MG63 (cell line): ENCODE measurements around the gene AMN. TPM values are rescaled to one million over a fixed set of nuclear protein-coding genes. Genes with fewer than 3 reads are reported as not detected.

Source experiments
- DNase-seq: peaks from one replicate; pipeline ENCODE4 v3.0.0-alpha.2; 2020
- H3K27me3 ChIP-seq: fragments of 250-450 bp; sonication (Bioruptor Pico); 2 replicates; pipeline ENCODE4 v1.5.1; 2020; ENCODE audit warnings: mild to moderate bottlenecking, moderate library complexity
- H3K36me3 ChIP-seq: fragments of 250-450 bp; sonication (Bioruptor Pico); 2 replicates; pipeline ENCODE4 v1.5.1; 2020; ENCODE audit warnings: mild to moderate bottlenecking, moderate library complexity
- H3K4me3 ChIP-seq: fragments of 250-450 bp; sonication (Bioruptor Pico); 2 replicates; pipeline ENCODE4 v1.5.1; 2020; ENCODE audit warnings: mild to moderate bottlenecking, moderate library complexity
- H3K9me3 ChIP-seq: fragments of 250-450 bp; sonication (Bioruptor Pico); 2 replicates; pipeline ENCODE4 v1.5.1; 2020; ENCODE audit warnings: mild to moderate bottlenecking, moderate library complexity
- total RNA-seq: library from RNA; depleted of rRNA; stranded (reverse); fragments of >200 nt; shearing (Covaris generic); gene quantifications from 2 replicates; pipeline ENCODE4 v1.2.3, GENCODE V29; 2014; ENCODE audit warnings: low replicate concordance

AMN gene
- total RNA-seq, 1 experiment from 2014 or later, result 0.43 TPM

GRCh38 chr14:102907303-102907844 is 15.1 kb upstream of the AMN start:
- Histone ChIP-seq H3K36me3 (no peaks in the 10 kb centered on the region; the same call in 1 of the 2 replicates), H3K4me3 (no peak overlapping the region), H3K9me3 (no peaks in the 10 kb centered on the region), H3K27me3 (no peaks in the 10 kb centered on the region)
- no peak for DNase-seq

DNA sequence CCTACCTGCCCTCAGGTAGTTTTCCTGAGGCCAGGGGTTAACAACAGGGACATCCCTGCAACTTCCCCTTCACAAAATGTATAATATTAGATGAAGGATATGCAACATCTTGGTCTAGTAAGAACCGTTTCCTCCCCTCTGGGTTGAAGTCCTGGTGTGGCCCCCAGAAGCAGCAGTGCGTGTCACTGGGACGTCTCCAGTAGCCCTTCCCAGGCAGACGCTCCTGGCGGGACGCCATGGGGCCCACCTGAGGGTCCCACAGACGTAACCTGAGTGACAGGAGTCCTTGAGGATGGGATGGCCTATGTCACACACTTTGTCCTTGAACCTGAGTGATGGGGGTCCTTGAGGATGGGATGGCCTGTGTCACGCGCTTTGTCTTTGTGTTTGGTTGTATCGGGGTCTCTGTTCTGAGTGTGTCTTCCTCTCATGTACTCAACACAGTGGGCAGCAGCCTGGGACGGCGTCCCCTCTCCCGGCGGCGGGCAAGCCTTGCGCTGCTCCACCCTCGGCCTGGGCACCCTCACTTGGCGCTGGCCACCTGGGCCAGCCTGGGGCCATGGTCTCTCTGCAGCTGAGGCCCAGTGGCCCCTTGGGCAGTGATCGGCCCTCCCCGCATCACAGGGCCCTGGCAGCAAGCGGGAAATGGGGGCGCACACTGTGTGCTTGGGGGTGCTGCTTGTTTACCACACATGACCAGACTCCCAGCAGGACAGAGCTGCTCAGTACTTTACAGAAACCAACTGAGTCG is 14.3 kb upstream of the AMN start:
- H3K9me3 ChIP-seq, result no peaks in the 10 kb centered on the region
- H3K36me3 ChIP-seq, result no peaks in the 10 kb centered on the region; the same call in 1 of the 2 replicates
- no peak for DNase-seq

GRCh38 chr14:102908766-102909455 is 13.6 kb upstream of the AMN start:
- H3K9me3 ChIP-seq, result no peaks in the 10 kb centered on the region
- DNase-seq, result no peak
- H3K4me3 ChIP-seq, result no peak overlapping the region
- H3K36me3 ChIP-seq, result no peaks in the 10 kb centered on the region; the same call in 1 of the 2 replicates
- H3K27me3 ChIP-seq, result no peaks in the 10 kb centered on the region

More for the DNA sequence above, 14.3 kb upstream of the AMN start:
- Histone ChIP-seq H3K4me3 (no peak overlapping the region), H3K27me3 (no peaks in the 10 kb centered on the region)

GRCh38 chr14:102909462-102909861 is 13.0 kb upstream of the AMN start:
- H3K27me3 ChIP-seq, result no peaks in the 10 kb centered on the region
- no peaks in the 10 kb centered on the region; the same call in 1 of the 2 replicates for H3K36me3 ChIP-seq
- no peaks in the 10 kb centered on the region for H3K9me3 ChIP-seq
- no peak overlapping the region for H3K4me3 ChIP-seq
- no peak for DNase-seq

DNA sequence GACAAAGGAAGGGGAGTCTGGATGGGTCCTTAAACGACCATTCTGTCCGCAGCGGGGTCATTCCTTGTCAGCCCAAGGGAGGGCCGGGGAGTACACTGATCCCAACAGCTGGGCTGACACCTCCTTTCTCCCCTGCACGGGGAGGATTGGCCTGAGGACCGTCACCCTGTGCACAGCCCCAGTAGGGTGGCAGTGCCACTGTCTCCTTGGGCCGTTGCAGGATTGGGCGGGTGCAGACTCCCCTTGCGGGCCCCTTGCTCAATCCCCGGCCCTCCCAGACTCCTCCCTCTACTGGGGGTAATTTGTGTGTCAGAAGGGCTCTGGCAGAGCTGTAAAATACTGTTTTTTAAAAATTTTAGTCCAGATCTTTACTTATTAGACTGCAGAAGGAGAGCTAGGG is 12.6 kb upstream of the AMN start:
- Histone ChIP-seq H3K36me3 (no peaks in the 10 kb centered on the region; the same call in 1 of the 2 replicates), H3K4me3 (no peak overlapping the region), H3K9me3 (no peaks in the 10 kb centered on the region), H3K27me3 (no peaks in the 10 kb centered on the region)
- DNase-seq, result no peak

- Histone ChIP-seq H3K27me3 (no peaks in the 10 kb centered on the region), H3K36me3 (no peaks in the 10 kb centered on the region; the same call in 1 of the 2 replicates), H3K4me3 (no peak overlapping the region), H3K9me3 (no peaks in the 10 kb centered on the region)
- no peak for DNase-seq
These were observed 12.0 kb upstream of the AMN start for GRCh38 chr14:102910442-102910841.

DNA sequence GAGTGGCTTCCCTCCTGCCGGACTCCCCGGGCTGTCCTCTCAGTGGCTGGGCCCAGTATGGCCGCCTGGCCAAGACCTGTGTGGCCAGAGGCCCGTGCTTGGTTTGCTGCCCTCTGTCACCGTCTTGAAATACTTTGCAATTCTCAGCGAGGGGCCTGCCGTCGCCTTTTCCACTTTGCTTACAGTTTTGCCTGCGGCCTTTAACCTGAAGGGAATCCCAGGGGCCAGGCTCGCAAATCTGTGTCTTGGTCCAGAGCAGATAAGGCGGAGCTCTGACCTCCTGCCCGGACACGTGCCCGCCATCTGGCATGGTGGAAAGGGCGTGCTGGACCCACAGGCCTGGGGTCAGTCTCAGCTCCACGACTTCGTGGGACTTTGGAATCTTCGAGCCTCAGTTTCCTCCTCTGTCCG is 10.9 kb upstream of the AMN start:
- no peak for DNase-seq
- H3K27me3 ChIP-seq, result no peaks in the 10 kb centered on the region
- H3K36me3 ChIP-seq, result no peaks in the 10 kb centered on the region
- H3K9me3 ChIP-seq, result no peaks in the 10 kb centered on the region
- no peak overlapping the region for H3K4me3 ChIP-seq

DNA sequence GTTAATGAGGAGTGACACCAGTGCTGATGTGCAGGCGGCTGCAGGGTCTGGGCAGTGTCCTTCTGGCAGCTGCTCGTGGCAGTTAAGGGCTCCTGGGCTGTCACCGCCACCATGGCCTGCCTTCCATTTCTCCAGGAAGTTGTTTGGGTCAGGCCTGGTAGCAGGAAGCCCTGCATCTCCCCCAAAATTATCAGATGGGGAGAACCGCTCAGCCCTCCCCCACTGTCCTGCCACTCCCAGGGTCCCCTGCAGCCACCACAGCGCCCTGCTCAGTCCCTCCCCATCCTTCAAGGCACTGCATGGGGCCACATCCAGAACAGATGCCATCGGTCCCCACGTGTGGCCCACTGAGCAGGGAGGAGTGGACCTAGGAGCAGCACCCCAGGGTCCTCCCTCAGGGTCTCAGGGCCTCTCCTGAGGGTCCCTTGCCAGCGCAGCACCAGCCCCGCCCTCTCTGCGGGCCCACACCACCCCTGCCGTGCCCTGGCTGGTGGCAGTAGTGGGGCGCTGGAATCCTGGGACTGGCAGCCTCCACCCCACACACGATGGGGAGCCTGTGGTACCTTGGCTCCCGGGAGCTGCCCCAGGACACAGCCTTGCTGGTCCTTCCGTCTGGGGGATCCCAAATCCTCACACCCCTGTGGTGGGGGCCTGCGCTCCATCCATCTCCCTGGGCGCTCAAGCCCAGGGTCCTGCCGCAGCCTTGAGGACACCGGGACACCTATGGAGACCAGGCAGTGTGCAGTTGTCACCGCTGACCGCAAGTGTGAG is 10.3 kb upstream of the AMN start:
- no peaks in the 10 kb centered on the region for H3K9me3 ChIP-seq
- DNase-seq, result no peak
- H3K27me3 ChIP-seq, result no peaks in the 10 kb centered on the region
- H3K36me3 ChIP-seq, result no peaks in the 10 kb centered on the region
- H3K4me3 ChIP-seq, result no peak overlapping the region

DNA sequence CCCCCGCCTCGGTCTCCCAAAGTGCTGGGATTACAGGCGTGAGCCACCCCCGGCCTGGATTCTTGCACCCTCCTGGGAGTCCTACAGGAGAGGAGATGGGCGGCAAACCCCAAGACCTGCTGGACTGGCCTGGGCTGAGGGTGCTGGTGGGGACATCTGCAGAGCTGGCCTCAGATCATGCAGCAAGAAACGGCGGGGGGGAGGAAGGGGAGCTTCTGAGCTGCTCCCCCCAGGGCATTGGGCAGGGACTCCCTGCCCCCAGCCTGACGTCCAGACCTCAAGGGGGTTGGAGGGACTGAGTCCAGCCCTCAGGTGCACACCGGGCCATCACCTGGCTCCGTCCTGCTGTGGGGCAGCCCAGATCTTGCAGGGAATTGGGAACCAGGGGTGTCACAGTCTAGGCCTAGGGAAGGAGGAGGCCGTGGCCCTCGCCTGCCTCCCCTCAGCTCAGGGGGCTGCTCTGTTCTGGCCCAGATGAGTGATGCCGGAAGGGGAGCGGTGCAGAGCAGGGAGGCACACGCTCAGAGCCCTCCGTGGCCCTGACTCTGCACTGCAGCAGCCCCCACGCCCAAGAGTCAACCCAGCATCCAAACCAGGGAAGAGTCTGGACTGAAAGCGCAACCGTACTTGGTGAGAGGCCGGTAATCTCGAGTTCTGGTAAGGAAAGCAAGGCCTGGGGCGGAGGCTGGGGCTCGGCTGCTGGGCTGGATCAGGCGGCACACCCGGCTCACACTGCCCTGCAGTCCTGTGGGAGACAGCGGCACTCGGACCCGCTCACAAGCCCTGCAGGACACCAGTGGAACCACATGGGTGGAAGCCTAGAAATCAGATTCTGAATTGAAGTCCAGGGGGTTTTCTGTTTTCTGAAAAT is 8.9 kb upstream of the AMN start:
- Histone ChIP-seq H3K36me3 (no peaks in the 10 kb centered on the region), H3K9me3 (no peaks in the 10 kb centered on the region), H3K4me3 (no peak overlapping the region), H3K27me3 (no peaks in the 10 kb centered on the region)
- no peak for DNase-seq

GRCh38 chr14:102914474-102915291 is 7.8 kb upstream of the AMN start:
- Histone ChIP-seq H3K36me3 (no peaks in the 10 kb centered on the region), H3K4me3 (no peak overlapping the region), H3K27me3 (no peaks in the 10 kb centered on the region), H3K9me3 (no peaks in the 10 kb centered on the region)
- no peak for DNase-seq

DNA sequence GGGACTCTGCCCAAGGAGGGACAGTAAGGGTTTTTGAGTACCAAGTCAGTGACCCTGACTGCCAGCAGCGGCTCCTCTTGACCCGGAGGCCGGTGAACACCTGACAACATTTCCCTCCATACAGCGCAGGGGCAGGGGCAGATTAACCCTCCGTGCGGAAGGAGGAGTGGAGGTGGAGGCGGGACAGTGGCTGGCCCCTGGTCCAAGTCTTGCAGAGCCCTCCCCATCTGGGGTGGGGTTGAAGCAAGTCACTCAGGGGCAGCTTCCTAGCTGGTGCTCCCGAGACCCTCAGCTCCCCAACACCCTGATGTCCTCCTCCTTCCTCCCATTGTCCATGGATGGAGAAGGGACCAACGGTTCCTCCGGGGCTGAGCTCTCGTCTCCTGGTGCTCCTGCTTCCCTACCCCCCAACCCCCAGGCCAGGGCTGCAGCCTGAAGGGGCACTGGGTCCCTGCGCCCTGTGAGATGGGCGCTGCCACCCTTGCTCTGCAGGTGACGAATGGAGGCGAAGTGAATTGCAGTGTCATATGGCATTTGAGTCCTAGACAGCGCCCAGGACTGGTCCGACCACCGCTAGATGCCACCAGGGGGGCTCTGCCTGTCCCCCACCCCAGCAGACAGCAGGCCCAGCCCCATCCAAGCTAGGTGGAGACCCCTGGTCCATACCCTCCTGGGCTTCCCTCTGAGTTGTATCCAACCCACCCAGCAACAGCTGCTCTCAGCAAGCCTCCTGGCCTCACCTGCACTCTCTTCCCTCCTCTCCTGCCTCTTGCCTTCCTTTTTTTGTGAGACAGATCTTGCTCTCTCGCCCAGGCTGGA is 7.0 kb upstream of the AMN start:
- Histone ChIP-seq H3K4me3 (no peak overlapping the region), H3K9me3 (no peaks in the 10 kb centered on the region)

DNA sequence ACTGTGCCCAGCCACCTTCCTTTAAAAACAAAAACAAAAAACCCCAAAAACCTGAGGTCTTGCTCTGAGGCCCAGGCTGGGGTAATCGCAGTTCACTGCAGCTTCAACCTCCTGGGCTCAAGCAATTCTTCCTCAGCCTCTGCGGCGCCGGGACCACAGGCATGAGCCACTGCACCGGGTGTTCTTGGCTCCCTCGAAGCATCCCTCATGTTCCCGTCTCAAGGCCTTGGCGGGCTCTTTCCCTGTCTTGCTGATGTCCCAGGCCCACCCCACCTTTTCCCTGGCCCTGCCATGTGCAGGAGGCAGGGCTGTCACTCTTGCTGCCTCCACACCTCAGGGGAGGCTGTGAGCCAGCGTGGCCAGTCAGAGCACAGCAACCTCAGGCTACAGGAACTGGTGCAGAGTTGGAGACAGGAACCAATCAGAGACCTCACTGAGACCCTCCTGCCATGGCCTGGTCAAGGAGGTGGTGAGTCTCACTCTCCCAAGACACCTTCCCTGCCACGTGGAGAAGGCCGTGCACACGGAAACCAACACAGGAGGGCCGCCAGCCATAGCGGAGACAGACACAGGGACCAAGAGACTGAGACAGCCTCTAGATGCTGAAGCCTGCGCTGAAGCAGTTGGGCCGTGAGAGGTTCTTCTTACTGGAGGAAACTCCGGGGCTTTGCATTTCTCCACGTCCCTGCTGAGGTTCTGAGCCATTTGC is 6.0 kb upstream of the AMN start:
- no peaks in the 10 kb centered on the region for H3K9me3 ChIP-seq
- no peaks in the 10 kb centered on the region for H3K36me3 ChIP-seq
- no peak overlapping the region for H3K4me3 ChIP-seq
- H3K27me3 ChIP-seq, result no peaks in the 10 kb centered on the region
- DNase-seq, result no peak

More for the DNA sequence above, 7.0 kb upstream of the AMN start:
- no peak for DNase-seq
- Histone ChIP-seq H3K27me3 (no peaks in the 10 kb centered on the region), H3K36me3 (no peaks in the 10 kb centered on the region)

GRCh38 chr14:102917056-102917385 is 5.4 kb upstream of the AMN start:
- no peak for DNase-seq
- H3K36me3 ChIP-seq, result no peaks in the 10 kb centered on the region
- no peak overlapping the region for H3K4me3 ChIP-seq
- no peaks in the 10 kb centered on the region for H3K9me3 ChIP-seq
- no peaks in the 10 kb centered on the region for H3K27me3 ChIP-seq

DNA sequence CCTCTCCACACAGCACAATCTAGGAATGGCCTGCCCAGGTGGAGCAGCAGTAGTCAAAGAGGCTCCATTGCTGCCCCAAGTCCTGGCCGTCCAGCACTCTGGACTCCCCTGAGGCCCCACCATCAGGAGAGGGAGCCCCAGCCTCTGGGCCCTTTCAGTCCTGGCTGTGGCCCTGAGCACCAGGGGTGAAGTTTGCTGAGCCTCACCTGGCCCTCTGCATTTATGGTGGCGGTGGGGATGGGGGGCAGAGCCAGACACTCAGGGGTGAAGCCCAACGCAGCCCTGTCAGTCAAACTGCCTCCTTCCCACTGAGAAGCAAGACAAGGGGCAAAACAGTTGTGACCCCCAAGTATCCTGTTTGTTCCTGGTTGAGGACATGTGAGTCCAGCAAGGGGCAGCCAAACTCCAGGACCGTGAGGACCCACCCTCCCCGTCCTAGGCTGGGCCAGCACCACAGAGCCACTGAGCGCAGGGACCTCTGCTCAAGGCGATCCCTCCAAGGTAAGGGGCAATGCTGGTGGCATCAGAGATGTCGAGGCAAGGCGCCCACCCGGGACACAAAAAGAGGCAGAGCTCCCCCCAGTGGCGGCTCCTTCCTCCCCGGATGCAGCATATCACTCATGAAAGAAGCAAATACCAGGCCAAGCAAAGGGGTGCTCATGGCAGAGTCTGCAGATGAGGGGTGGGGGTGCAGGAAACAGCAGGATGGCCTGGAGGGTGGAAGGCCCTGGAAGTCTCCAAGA is 4.8 kb upstream of the AMN start:
- no peak overlapping the region for H3K4me3 ChIP-seq
- no peaks in the 10 kb centered on the region for H3K9me3 ChIP-seq
- no peaks in the 10 kb centered on the region for H3K27me3 ChIP-seq
- no peaks in the 10 kb centered on the region for H3K36me3 ChIP-seq
- no peak for DNase-seq
